ENCODE results near the gene GBP6.
"Not testable (repeated sequence)": the region's sequence is repeated elsewhere in the genome, so short reads cannot be mapped to it uniquely, and the experiment has no call there.

GBP6 gene

GRCh38 chr1:89363638-89364536, at the start of gene GBP6:
Gene GBP6 (plus strand): TSS chr1:89364059. CDS start chr1:89368552, 4,493 bp downstream.
- peak within 1 kb of the TSS; percentile 56 for H3K27ac Mint-ChIP-seq
- H3K4me1 Mint-ChIP-seq: peaks cover 16% of the 10 kb centered on the region
- H3K27me3 Mint-ChIP-seq: no peaks in the 10 kb centered on the region
- no peaks in the 10 kb centered on the region for H3K36me3 Mint-ChIP-seq
- no peaks in the 10 kb centered on the region for H3K9me3 Mint-ChIP-seq
- peak within 1 kb of the TSS; percentile 11 for H3K4me3 Mint-ChIP-seq

DNA sequence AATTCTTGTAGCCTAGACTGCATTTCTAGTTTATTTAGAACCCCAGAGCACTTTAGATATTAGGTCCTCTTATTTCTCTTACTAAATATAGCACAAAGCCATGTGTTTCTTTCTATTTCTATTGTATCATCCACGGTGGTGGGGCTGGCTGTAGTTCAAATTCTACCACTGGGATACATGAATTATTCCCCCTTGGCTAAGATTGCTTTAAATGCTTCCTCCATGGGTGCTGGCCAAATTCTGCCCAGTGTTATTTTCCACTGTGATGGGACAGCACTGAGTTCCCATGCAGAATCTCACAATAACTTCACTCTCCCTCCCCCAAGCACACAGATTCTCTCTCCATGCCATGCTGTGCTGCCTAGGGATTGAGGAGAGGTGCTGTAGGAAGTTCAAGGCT, 41.5 kb upstream of the GBP6 start:
- H3K9me3 Mint-ChIP-seq: peaks cover 18% of the 10 kb centered on the region
- H3K4me1 Mint-ChIP-seq: peaks cover 13% of the 10 kb centered on the region
- no peak overlapping the region for H3K27ac Mint-ChIP-seq
- H3K4me3 Mint-ChIP-seq: no peak overlapping the region
- peaks cover 19% of the 10 kb centered on the region for H3K36me3 Mint-ChIP-seq
- H3K27me3 Mint-ChIP-seq: no peaks in the 10 kb centered on the region

DNA sequence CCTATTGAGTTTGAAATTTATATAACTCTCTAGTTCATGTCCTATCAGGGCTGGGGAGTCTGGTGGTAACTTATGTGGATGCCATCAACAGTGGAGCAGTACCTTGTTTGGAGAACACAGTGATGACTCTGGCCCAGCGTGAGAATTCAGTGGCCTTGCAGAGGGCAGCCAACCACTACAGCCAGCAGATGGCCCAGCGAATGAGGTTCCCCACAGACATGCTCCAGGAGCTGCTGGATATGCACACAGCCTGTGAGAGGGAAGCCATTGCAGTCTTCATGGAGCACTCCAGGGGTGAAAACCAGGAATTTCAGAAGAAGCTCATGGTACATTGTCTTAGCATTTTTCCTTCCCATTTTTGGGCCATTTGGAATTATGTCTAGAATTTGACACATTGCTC, 32.0 kb upstream of the GBP6 start:
- H3K36me3 Mint-ChIP-seq: peaks cover 8% of the 10 kb centered on the region
- H3K4me3 Mint-ChIP-seq: no peak overlapping the region
- no peaks in the 10 kb centered on the region for H3K27me3 Mint-ChIP-seq
- no peak overlapping the region for H3K27ac Mint-ChIP-seq
- no peaks in the 10 kb centered on the region for H3K9me3 Mint-ChIP-seq
- peaks cover 6% of the 10 kb centered on the region for H3K4me1 Mint-ChIP-seq

- H3K36me3 Mint-ChIP-seq: peaks cover 6% of the 10 kb centered on the region
- no peak overlapping the region for H3K27ac Mint-ChIP-seq
- H3K4me1 Mint-ChIP-seq: peaks cover 6% of the 10 kb centered on the region
- H3K9me3 Mint-ChIP-seq: no peaks in the 10 kb centered on the region
- H3K4me3 Mint-ChIP-seq: no peak overlapping the region
- H3K27me3 Mint-ChIP-seq: no peaks in the 10 kb centered on the region
Observed at GRCh38 chr1:89332461-89332860, 31.4 kb upstream of the GBP6 start.

GRCh38 chr1:89335486-89335885, 28.4 kb upstream of the GBP6 start:
- Mint-ChIP-seq H3K4me3 (no peak overlapping the region), H3K36me3 (no peaks in the 10 kb centered on the region), H3K4me1 (peaks cover 6% of the 10 kb centered on the region), H3K27me3 (no peaks in the 10 kb centered on the region), H3K27ac (no peak overlapping the region), H3K9me3 (no peaks in the 10 kb centered on the region)

DNA sequence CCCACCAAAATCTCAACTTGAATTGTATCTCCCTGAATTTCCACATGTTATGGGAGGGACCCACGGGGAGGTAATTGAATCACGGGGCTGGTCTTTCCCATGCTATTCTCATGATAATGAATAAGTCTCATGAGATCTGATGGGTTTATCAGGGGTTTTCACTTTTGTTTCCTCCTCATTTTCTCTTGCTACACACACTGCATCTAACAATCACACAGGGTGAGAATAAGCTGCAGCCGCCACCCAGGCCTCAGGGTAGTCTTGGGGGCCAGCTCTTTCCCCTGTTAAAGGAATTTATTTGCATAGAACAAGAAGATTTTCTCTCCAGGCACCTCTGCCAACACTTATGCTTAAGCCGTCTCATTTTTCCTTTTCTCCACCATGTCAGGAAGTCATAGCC, 26.0 kb upstream of the GBP6 start:
- Mint-ChIP-seq H3K4me3 (no peak overlapping the region), H3K9me3 (no peaks in the 10 kb centered on the region), H3K27me3 (no peaks in the 10 kb centered on the region), H3K36me3 (no peaks in the 10 kb centered on the region), H3K4me1 (no peaks in the 10 kb centered on the region), H3K27ac (no peak overlapping the region)

DNA sequence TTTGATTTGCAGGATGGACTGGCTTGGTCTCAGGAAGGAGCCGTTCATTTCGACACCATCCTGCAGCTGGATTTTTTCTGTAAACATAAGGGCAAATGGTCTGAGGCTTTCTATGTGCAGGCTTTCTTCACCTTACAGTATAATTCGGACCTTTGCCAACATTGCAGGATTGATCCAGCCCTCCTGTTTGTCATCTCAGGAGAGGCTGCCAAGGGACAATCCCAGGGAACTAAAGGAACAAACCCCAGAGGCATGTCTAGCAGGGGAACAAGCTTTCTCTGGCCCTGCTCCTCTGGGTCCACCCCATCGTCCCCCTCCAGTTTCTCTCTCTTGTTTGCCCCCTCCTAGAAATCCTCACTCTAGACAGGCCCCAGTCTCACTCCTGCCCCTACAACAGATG, 24.8 kb upstream of the GBP6 start:
- Mint-ChIP-seq H3K4me3 (no peak overlapping the region), H3K27me3 (no peaks in the 10 kb centered on the region)

GRCh38 chr1:89345479-89345878, 18.4 kb upstream of the GBP6 start:
- not testable (repeated sequence) for H3K27me3 Mint-ChIP-seq, H3K9me3 Mint-ChIP-seq, H3K36me3 Mint-ChIP-seq, H3K27ac Mint-ChIP-seq, H3K4me3 Mint-ChIP-seq, H3K4me1 Mint-ChIP-seq

More for the DNA sequence above, 24.8 kb upstream of the GBP6 start:
- H3K27ac Mint-ChIP-seq: no peak overlapping the region
- H3K4me1 Mint-ChIP-seq: no peaks in the 10 kb centered on the region
- H3K36me3 Mint-ChIP-seq: no peaks in the 10 kb centered on the region
- no peaks in the 10 kb centered on the region for H3K9me3 Mint-ChIP-seq

DNA sequence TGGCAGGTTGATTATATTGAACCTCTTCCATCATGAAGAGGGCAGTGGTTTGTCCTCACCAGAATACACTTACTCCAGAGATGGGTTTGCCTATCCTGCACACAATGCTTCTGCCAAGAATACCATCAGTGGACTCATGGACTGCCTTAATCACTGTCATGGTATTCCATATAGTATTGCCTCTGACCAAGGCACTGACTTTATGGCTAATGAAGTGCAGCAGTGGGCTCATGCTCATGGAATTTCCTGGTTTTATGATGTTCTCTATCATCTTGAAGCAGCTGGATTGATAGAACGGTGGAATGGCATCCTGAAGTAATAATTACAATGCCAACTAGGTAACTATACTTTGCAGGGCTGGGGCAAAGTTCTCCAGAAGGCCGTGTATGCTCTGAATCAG, 16.6 kb upstream of the GBP6 start:
- Mint-ChIP-seq H3K27me3 (no peaks in the 10 kb centered on the region), H3K36me3 (no peaks in the 10 kb centered on the region), H3K27ac (no peak overlapping the region), H3K4me1 (peaks cover 18% of the 10 kb centered on the region), H3K9me3 (no peaks in the 10 kb centered on the region), H3K4me3 (no peak overlapping the region)

DNA sequence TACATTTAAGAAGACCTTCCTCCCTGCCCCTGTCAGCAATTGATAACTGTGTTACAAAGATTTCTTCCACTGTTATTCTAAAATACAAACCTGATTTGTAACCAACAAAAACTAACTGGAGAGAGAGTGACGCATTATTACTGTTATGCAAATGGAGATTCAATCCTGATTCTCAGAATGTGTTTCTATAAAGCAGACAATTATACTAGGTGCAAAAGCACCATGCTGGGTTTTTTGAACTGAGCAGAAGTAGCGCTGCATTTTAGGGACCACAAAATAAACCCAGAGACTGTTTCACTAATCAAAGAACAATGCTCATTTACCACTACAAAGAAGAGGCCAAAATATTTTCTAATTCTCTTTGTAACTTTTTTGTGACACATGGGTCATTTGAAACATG, 13.6 kb upstream of the GBP6 start:
- Mint-ChIP-seq H3K36me3 (peaks cover 2% of the 10 kb centered on the region), H3K27me3 (no peaks in the 10 kb centered on the region), H3K9me3 (no peaks in the 10 kb centered on the region), H3K27ac (peak overlapping the region; percentile 21), H3K4me1 (peaks cover 25% of the 10 kb centered on the region), H3K4me3 (no peak overlapping the region)

DNA sequence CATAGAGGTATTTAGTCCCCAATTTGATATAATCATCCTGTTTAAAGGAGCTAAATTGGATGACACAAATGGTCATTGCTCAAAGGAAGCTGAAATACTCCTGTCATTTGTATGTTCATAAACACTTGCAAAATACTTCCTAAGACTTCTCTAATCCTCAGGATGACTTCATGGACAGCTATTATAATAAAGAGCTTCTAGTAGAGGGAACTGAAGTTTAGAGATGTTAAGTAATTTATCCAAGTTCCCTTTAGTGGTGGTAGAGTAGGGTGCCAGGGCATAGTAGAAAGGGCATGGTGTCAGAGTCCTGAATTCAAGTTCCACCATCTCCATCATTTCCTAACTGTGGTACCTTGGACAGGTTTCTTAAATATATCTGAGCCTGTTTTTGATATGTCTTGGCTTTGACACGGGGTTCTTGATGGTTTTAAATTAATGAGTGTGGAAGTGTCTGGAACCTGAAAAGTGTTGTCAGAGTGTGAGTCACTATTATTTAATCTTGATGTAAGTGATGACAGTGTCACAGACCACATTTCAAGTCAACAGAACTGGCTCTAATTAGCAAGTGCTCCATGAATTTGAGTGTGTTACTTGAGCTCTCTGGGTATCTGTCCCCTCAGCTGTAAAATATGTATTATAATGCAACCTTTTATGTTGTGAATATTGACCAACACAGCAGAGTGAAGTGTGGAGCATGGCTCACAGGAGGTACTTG, 12.1 kb upstream of the GBP6 start:
- no peaks in the 10 kb centered on the region for H3K9me3 Mint-ChIP-seq
- H3K4me1 Mint-ChIP-seq: peaks cover 35% of the 10 kb centered on the region
- no peaks in the 10 kb centered on the region for H3K27me3 Mint-ChIP-seq
- H3K36me3 Mint-ChIP-seq: peaks cover 2% of the 10 kb centered on the region
- peak overlapping the region; percentile 51 for H3K27ac Mint-ChIP-seq
- H3K4me3 Mint-ChIP-seq: no peak overlapping the region

GRCh38 chr1:89352421-89352820, 11.4 kb upstream of the GBP6 start:
- no peak overlapping the region for H3K4me3 Mint-ChIP-seq
- peaks cover 2% of the 10 kb centered on the region for H3K36me3 Mint-ChIP-seq
- H3K9me3 Mint-ChIP-seq: no peaks in the 10 kb centered on the region
- peaks cover 41% of the 10 kb centered on the region for H3K4me1 Mint-ChIP-seq
- no peak overlapping the region for H3K27ac Mint-ChIP-seq
- no peaks in the 10 kb centered on the region for H3K27me3 Mint-ChIP-seq

GRCh38 chr1:89354205-89354604, 9.7 kb upstream of the GBP6 start:
- Mint-ChIP-seq H3K27ac (no peak overlapping the region), H3K9me3 (no peaks in the 10 kb centered on the region), H3K4me3 (no peak overlapping the region), H3K4me1 (peaks cover 52% of the 10 kb centered on the region), H3K36me3 (peaks cover 2% of the 10 kb centered on the region), H3K27me3 (no peaks in the 10 kb centered on the region)

GRCh38 chr1:89355056-89355455, 8.8 kb upstream of the GBP6 start:
- peaks cover 51% of the 10 kb centered on the region for H3K4me1 Mint-ChIP-seq
- no peaks in the 10 kb centered on the region for H3K27me3 Mint-ChIP-seq
- H3K4me3 Mint-ChIP-seq: no peak overlapping the region
- no peaks in the 10 kb centered on the region for H3K9me3 Mint-ChIP-seq
- no peak overlapping the region for H3K27ac Mint-ChIP-seq
- peaks cover 2% of the 10 kb centered on the region for H3K36me3 Mint-ChIP-seq

GRCh38 chr1:89356658-89357400, 7.0 kb upstream of the GBP6 start:
- peaks cover 2% of the 10 kb centered on the region for H3K36me3 Mint-ChIP-seq
- peak overlapping the region; percentile 83 for H3K27ac Mint-ChIP-seq

More at GRCh38 chr1:89356658-89357400, 7.0 kb upstream of the GBP6 start:
- Mint-ChIP-seq H3K9me3 (no peaks in the 10 kb centered on the region), H3K4me3 (peak overlapping the region; percentile 53), H3K27me3 (no peaks in the 10 kb centered on the region), H3K4me1 (peaks cover 39% of the 10 kb centered on the region)

Data from activated naive CD4-positive, alpha-beta T cell treated with anti-CD3 and anti-CD28 coated beads, Interleukin-2, amount 50 U/mL, for 24 hours (primary cell).